Smooth muscle cell (in vitro differentiated cells): ENCODE data around the gene KIRREL3. TPM values are rescaled to one million over a fixed set of nuclear protein-coding genes. Genes with fewer than 3 reads are reported as not detected.

Experiments used
- DNase-seq: peaks from one replicate; lab custom pipeline; 2025; ENCODE audit not compliant: unreplicated experiment; lab: John Stamatoyannopoulos, UW
- H2AFZ ChIP-seq: fragments of 200-600 bp; sonication (generic); 2 replicates; pipeline ENCODE4 v1.6.0; 2016; ENCODE audit warnings: antibody characterized with exemption, low read depth, mild to moderate bottlenecking
- H3F3A ChIP-seq: fragments of 200-600 bp; sonication (generic); 2 replicates; pipeline ENCODE4 v1.6.0; 2017; ENCODE audit warnings: antibody characterized with exemption, low read depth
- H3K27ac ChIP-seq: fragments of 200-600 bp; sonication (generic); 2 replicates; pipeline ENCODE4 v1.5.1; 2016; ENCODE audit warnings: low read depth, mild to moderate bottlenecking
- H3K27me3 ChIP-seq: fragments of 200-600 bp; sonication (generic); 2 replicates; pipeline ENCODE4 v1.6.1; 2016; ENCODE audit warnings: low read depth, mild to moderate bottlenecking
- H3K36me3 ChIP-seq: fragments of 200-600 bp; sonication (generic); 2 replicates; pipeline ENCODE4 v1.5.1; 2016; ENCODE audit warnings: low read depth
- H3K4me1 ChIP-seq: fragments of 200-600 bp; sonication (generic); 2 replicates; pipeline ENCODE4 v1.5.1; 2016; ENCODE audit warnings: low read depth
- H3K4me2 ChIP-seq: fragments of 200-600 bp; sonication (generic); 2 replicates; pipeline ENCODE4 v1.6.0; 2016; ENCODE audit warnings: mild to moderate bottlenecking
- H3K4me3 ChIP-seq: fragments of 200-600 bp; sonication (generic); 2 replicates; pipeline ENCODE4 v1.5.1; 2016; ENCODE audit warnings: mild to moderate bottlenecking
- H3K79me2 ChIP-seq: fragments of 200-600 bp; sonication (generic); 2 replicates; pipeline ENCODE4 v1.6.0; 2016; ENCODE audit warnings: low read depth, mild to moderate bottlenecking
- H3K9ac ChIP-seq: fragments of 200-600 bp; sonication (generic); 2 replicates; pipeline ENCODE4 v1.6.0; 2016; ENCODE audit warnings: low read depth
- H3K9me3 ChIP-seq: fragments of 200-600 bp; sonication (generic); replicated peaks from 2 replicates; pipeline ENCODE4 v1.5.1; 2016; ENCODE audit warnings: low read depth
- H4K20me1 ChIP-seq: fragments of 200-600 bp; sonication (generic); 2 replicates; pipeline ENCODE4 v1.6.0; 2016; ENCODE audit warnings: low read depth
- CTCF ChIP-seq: fragments of 200-600 bp; sonication (generic); IDR thresholded peaks from 2 replicates; pipeline ENCODE4 v1.5.1; 2017; ENCODE audit warnings: borderline replicate concordance, mild to moderate bottlenecking, antibody characterized with exemption; ENCODE audit not compliant: insufficient read depth, poor library complexity, severe bottlenecking
- WGBS: methylation state at CpG from one replicate; pipeline ENCODE4 v1.1.7; 2016; ENCODE audit warnings: low lambda C conversion rate; 5-methylcytosine and 5-hydroxymethylcytosine counted together
- polyA plus RNA-seq: library from polyadenylated mRNA; unstranded; fragments of >200 nt; fragmentation: Nextera tagmentation; extraction: Ambion mirVana; gene quantifications from 2 replicates; pipeline ENCODE4 v1.2.1, GENCODE V29; 2016
- total RNA-seq: library from RNA; depleted of rRNA; stranded (reverse); fragments of >200 nt; gene quantifications from 2 replicates; pipeline ENCODE4 v1.2.3, GENCODE V29; 2014

KIRREL3 gene
- total and polyA plus RNA-seq, 2 experiments from 2014 or later, result 1.2 TPM; not detected in 1

GRCh38 chr11:126624506-126624905, 376.1 kb downstream of the KIRREL3 start:
- peaks cover 18% of the 10 kb centered on the region for H3K27me3 ChIP-seq
- no peaks in the 10 kb centered on the region for H4K20me1 ChIP-seq
- 82% methylated on average over 7 of the region's 7 CpGs for WGBS
- no peaks in the 10 kb centered on the region for H3F3A ChIP-seq
- no peak overlapping the region for H3K27ac ChIP-seq
- H3K4me1 ChIP-seq, result no peaks in the 10 kb centered on the region
- no peaks in the 10 kb centered on the region for H3K36me3 ChIP-seq
- H3K9me3 ChIP-seq, result no peaks in the 10 kb centered on the region
- no peak overlapping the region for H2AFZ ChIP-seq
- H3K4me3 ChIP-seq, result no peak overlapping the region
- no peak overlapping the region for H3K9ac ChIP-seq
- H3K4me2 ChIP-seq, result no peak overlapping the region
- no peak for DNase-seq
- H3K79me2 ChIP-seq, result no peaks in the 10 kb centered on the region
- no peak for TF ChIP-seq CTCF

DNA sequence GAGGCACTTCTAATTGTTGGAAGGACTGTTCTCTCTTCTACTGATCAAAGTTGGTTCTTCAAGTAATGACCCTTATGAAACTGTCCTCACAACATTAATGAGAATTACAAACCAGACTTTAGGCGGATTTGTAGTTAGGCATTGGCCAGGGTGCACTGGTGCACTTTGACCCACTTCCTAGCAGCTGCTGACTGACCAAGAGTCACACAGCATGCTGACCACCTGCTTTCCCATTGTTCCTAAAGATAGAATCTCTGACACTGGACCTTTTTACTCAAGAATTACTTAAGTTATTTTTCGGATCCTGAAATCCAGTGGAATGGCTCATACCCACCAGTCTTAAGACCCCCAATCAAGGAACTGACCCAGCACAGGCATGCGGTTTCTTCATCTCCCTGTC, 381.1 kb downstream of the KIRREL3 start:
- Histone ChIP-seq H3F3A (no peaks in the 10 kb centered on the region), H3K9ac (no peak overlapping the region), H3K79me2 (no peaks in the 10 kb centered on the region), H3K4me1 (no peaks in the 10 kb centered on the region), H3K4me3 (no peak overlapping the region), H3K27ac (no peak overlapping the region), H4K20me1 (no peaks in the 10 kb centered on the region), H3K4me2 (no peak overlapping the region), H3K36me3 (no peaks in the 10 kb centered on the region), H2AFZ (no peak overlapping the region), H3K9me3 (no peaks in the 10 kb centered on the region), H3K27me3 (peaks cover 10% of the 10 kb centered on the region)
- WGBS, result 91% methylated on average over 3 of the region's 3 CpGs
- TF ChIP-seq CTCF, result no peak
- DNase-seq, result no peak

DNA sequence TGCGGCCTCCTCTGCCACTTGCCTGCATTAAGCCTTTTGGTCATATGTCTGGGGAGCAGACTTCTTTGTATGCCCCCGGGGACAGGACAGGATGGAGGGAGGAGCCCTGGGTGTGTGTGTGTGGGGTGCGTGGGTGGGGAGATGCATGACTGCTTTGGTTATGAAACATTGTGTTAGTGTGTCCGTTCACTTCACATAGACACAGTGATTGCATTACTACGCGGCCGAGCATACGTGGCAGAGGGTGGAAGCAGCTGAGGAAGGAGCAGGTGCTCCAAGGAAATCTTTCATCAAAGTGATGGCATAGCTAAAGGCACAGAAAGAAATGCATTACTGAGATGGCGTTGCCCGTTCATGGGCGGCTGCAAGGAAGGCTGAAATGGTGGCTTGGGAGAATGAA, 384.7 kb downstream of the KIRREL3 start:
- peaks cover 12% of the 10 kb centered on the region for H3K27me3 ChIP-seq
- no peak overlapping the region for H2AFZ ChIP-seq
- H3K4me1 ChIP-seq, result no peaks in the 10 kb centered on the region
- 85% methylated on average over 11 of the region's 11 CpGs for WGBS
- no peak overlapping the region for H3K4me2 ChIP-seq
- no peaks in the 10 kb centered on the region for H3F3A ChIP-seq
- no peaks in the 10 kb centered on the region for H3K36me3 ChIP-seq
- H4K20me1 ChIP-seq, result no peaks in the 10 kb centered on the region
- H3K9ac ChIP-seq, result no peak overlapping the region
- DNase-seq, result no peak
- no peak overlapping the region for H3K4me3 ChIP-seq
- H3K9me3 ChIP-seq, result no peaks in the 10 kb centered on the region
- no peak overlapping the region for H3K27ac ChIP-seq
- no peak for TF ChIP-seq CTCF
- no peaks in the 10 kb centered on the region for H3K79me2 ChIP-seq

DNA sequence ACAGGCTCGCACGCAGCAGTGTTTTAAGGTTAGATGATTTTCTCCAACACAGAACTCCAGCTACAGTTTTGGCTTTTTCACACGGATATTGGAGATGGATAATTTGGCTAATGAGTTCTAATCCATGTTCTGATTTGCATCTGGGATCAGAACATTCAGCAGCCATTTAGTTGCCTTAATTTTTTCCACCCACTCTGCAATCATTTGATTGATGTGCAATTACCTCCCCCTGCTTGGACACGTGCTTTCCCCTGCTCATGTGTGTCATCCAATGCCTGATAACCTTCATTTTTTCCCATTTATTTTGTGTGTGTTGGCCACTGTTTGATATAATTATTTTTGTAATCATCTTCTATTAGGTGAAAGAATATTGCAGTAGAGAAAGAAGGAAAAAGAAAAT, 387.3 kb downstream of the KIRREL3 start:
- WGBS, result 87% methylated on average over 4 of the region's 4 CpGs
- H3K27ac ChIP-seq, result no peak overlapping the region

More for the DNA sequence above, 387.3 kb downstream of the KIRREL3 start:
- H3K79me2 ChIP-seq, result no peaks in the 10 kb centered on the region
- H3K27me3 ChIP-seq, result peaks cover 31% of the 10 kb centered on the region
- DNase-seq, result no peak
- H3F3A ChIP-seq, result no peaks in the 10 kb centered on the region
- H3K9ac ChIP-seq, result no peak overlapping the region
- H3K4me2 ChIP-seq, result no peak overlapping the region
- no peaks in the 10 kb centered on the region for H3K9me3 ChIP-seq
- H4K20me1 ChIP-seq, result no peaks in the 10 kb centered on the region
- TF ChIP-seq CTCF, result no peak
- H3K36me3 ChIP-seq, result no peaks in the 10 kb centered on the region
- H3K4me1 ChIP-seq, result peaks cover 7% of the 10 kb centered on the region
- H2AFZ ChIP-seq, result no peak overlapping the region
- no peak overlapping the region for H3K4me3 ChIP-seq
